GM10266 (cell line): ENCODE measurements around the gene FHIP1A.

Source experiments
- DNase-seq: peaks from one replicate; pipeline ENCODE4 v3.0.0; 2012; ENCODE audit errors: extremely low spot score
- TF ChIP-seq, protein P1 (sequence below): IDR thresholded peaks from 2 replicates; pipeline ENCODE4 v1.5.1; 2012; ENCODE audit warnings: mild to moderate bottlenecking, low read depth; ENCODE audit not compliant: control insufficient read depth, insufficient read depth; ENCODE audit errors: missing control alignments

FHIP1A gene

DNA sequence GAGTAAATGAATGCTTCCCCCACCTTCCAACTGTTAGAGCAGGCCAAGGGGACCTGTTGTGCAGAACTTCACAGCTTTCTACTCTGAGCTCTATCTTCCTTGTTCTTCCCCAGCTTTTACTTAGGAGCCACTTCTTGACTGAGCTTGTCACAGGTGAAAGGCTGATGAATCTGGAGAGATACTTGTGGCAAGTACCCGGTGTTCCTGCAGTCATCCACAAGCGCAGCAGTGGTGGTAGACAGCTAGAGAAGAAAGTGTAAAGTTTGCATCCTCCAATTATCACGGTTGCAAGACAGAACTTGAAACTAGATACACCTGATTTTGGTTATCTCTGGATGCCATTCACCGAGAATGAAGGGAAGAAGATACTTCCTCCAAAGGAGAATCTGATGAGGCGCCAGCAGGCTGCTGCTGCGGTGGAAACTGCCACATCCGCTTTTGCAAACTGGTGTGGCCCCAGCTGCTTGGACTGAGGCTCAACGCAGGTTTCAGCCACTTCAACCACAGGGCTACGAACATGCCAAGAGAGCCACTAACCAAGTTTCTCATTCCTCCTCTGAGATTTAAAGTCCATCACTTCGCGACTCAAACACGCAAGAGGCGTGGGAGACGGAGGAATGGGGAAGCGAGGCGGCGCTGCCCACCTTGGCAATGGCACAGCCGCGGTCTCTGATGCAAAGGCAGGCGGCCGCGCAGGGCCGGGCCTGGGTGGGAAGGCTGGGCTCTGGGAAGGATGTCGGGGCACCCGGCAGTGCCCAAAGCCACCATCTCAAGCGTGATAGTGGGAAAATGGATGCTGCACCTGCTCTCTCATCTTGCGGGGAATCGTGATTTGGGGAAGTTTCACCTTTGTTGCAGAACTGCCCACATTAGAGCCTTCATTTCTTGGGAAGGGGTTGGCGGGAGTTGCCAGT is 1.3 kb upstream of the FHIP1A start:
- peak; percentile 71 for DNase-seq

DNA sequence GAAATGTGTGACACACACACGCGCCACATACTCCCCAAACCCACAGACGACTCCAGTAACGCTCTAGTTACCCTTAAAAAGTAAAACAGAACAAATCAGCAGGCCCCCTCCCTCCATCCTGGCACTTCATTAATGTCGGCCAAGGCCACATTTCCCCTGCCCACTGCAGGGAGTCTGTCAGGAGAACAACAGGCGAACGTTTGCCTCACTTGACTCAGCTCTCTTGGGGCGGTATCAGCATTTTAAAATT is 671 bp upstream of the FHIP1A start:
- TF ChIP-seq, protein P1, sequence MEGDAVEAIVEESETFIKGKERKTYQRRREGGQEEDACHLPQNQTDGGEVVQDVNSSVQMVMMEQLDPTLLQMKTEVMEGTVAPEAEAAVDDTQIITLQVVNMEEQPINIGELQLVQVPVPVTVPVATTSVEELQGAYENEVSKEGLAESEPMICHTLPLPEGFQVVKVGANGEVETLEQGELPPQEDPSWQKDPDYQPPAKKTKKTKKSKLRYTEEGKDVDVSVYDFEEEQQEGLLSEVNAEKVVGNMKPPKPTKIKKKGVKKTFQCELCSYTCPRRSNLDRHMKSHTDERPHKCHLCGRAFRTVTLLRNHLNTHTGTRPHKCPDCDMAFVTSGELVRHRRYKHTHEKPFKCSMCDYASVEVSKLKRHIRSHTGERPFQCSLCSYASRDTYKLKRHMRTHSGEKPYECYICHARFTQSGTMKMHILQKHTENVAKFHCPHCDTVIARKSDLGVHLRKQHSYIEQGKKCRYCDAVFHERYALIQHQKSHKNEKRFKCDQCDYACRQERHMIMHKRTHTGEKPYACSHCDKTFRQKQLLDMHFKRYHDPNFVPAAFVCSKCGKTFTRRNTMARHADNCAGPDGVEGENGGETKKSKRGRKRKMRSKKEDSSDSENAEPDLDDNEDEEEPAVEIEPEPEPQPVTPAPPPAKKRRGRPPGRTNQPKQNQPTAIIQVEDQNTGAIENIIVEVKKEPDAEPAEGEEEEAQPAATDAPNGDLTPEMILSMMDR: no peak
- no peak for DNase-seq

More for the DNA sequence above, 1.3 kb upstream of the FHIP1A start:
- TF ChIP-seq, protein P1: peak; percentile 27

DNA sequence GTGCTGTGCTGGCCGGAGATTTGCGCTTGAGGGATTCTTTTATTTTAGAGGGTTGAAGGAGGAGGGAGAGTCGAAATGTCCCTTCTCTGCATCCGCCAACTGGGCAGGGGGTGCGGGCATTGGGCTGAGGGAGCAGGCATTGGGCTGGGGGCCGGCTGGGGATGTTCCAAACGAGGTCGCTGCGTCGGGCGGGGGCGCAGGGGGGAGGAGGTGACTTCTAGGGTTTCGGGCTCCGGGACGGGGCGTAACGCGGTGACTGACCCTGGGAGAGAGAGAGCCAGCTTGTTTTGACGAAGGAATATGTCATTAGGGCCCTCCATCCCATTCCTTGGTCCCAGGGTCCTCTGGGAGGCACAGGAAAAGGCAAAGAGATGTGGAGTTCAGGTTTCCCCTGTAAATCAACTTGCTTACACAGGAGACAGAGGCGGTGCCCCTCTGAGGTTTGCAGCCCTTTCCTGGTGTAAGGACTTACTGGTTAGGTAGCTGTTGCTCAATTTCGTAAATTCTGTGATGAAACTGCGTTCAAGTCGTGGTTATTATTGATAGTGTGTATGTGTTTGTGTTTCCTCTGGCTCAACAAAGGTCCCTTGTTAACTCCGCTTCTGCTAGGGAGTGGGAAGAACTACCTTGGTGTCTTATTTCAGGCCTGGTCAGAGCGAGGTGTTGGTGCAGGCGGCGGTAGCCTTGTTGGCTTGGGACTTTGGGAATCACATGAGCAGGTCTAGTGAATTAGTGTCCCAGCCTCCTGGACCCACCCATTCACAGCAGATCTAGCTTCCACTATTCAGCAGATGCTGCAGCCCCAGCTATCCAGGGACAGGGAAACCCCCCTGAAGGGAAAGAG is 716 bp downstream of the FHIP1A start:
- DNase-seq: peak; percentile 20

DNA sequence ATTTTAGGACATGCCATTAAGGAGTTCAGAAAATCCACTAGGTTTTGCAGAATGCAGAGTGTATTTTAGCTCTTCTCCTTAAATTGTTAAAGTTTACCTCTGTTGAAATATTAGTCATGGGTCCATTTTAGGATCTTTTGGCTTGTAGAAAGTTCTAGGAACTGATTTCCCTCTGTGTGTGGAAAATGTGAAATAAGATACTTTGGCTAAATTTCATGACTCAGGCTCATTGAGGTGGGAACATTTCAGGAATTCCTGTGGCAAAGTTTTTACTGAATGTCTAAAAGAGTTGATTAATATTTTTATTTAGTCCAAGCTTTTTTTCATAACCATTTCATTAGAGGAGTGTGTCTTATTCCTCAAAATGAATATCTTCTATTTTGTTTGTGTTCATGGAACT is 7.0 kb downstream of the FHIP1A start:
- TF ChIP-seq, protein P1: no peak
- no peak for DNase-seq

More for the DNA sequence above, 716 bp downstream of the FHIP1A start:
- TF ChIP-seq, protein P1: no peak

DNA sequence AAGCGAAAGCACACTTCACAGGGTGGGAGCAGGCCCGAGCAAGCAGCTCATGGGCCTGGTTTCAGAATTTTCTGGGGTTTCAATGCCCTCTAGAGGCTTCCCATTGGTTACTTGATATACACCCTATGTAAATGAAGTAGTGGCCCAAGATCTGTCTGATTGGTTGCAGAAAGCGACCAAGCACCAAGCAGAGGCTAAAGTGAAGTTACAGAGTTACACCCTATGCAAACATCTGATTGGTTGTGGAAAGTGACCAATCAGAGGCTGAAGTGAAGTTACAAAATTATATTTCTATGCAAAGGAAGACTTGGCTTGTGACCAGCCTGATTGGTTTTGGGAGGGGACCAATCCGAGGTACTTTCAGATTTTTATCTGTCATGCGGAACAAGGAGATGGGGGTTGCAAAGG is 8.2 kb downstream of the FHIP1A start:
- no peak for DNase-seq

DNA sequence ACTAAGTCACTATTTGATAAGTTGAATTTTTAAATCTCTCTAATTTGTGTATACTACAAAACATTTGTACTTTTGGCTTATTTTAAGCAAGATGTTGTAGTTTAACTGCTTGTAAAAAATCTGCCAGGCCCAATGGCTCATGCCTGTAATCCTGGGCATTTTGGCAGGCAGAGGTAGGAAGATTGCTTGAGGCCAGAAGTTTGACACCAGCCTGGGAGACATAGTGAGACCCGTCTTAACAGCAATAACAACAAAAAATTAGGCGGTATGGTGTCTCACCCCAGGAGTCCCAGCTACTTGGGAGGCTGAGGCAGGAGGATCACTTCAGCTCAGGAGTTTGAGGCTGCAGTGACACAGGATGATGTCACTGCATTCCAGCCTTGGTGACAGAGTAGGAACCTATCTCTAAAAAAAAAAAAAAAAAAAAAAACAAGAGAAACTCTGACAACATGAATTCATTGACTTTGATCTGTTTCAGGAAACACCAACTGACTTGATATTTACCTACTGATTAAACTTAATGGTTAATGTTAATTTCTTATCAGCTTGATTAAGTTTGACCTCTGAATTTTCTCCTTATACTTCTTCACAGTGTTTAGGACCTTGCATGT is 8.9 kb downstream of the FHIP1A start:
- TF ChIP-seq, protein P1: no peak
- DNase-seq: no peak

More for the DNA sequence above, 8.2 kb downstream of the FHIP1A start:
- TF ChIP-seq, protein P1: no peak
